GM21825 (cell line): ENCODE measurements around the gene CTNNBIP1.

Experiments
- ATAC-seq: cut with Tn5 transposase; IDR thresholded peaks from one replicate; pipeline ENCODE4 v1.9.1; 2021; ENCODE audit warnings: mild to moderate bottlenecking, moderate library complexity; ENCODE audit not compliant: unreplicated experiment

Gene CTNNBIP1

DNA sequence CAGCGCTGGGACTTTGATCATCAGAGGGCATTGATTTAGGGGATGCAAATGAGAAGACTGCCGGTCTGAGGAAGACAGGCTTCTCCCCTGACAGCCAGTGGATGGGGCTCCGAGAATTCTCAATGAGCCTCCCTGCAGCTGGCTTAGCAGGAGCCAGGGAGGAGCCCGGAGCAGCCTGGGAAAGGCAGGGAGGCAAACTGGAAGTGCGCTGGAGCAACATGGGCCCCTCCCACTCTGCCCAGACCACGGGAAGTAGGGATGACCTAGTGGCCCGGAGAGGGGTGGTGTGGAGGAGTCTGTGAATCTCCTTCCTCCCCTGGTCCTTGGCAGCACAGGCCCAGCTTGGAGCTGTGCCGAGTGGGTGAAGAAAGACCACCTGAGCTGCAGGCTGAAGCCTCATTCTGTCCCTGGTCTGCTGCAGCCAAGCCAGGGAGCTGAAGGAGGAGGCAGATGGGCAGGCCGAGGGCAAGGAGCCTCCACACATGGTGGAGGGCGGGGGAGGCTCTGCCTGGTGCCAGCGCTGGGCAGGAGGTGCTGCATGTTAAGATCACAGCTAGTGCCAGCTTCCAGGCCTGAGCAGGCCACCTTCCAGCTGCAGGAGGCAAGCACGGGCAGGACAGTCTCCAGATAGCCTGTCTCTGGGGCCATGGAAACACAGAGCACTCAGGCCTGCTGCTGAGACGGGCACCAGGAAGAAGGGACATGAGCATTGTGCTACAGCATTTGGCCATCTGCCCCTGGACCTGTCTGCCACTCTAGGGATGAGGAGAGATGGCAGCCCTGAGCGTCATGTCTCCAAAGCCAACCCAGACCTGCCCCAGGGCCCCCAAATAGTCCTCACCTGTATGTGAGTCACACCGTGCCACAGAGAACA lies 74.1 kb downstream of the CTNNBIP1 start:
- ATAC-seq = no peak

DNA sequence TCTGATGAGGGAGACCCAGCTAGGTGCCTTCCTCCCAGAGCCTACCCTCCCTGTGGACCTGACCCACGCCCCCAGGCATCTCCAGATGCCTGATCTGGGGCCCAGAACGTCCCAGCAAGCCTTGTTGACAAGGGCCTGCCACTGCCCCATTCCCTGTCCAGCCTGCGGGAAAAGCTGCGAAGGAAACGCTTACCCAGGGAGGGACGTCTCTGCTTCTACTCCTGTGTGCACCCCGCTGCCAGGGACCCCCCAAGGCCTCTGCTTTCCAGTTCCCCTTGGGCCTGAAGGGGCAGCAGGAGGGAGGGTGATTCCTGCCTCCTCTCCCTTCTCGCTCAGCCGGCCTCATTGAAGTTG lies 74.7 kb downstream of the CTNNBIP1 start:
- ATAC-seq = no peak

DNA sequence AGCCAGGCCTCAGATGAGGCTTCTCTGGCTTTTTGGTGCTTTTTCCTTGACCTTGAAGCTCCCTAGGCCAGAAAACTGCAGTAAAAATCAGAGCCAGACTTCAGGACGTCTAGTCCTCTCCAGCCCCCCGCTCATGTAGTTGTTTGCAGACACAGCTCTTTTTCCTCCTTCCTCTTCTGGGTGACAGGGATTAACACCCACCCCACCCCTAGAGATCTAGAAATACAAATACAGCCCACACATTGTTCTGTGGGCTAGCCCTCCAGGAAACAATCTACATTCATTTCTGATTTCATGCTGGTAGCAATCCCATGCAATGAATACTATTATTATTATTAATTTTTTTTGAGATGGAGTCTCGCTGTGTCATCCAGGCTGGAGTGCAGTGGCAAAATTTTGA lies 76.4 kb downstream of the CTNNBIP1 start:
- ATAC-seq = no peak

DNA sequence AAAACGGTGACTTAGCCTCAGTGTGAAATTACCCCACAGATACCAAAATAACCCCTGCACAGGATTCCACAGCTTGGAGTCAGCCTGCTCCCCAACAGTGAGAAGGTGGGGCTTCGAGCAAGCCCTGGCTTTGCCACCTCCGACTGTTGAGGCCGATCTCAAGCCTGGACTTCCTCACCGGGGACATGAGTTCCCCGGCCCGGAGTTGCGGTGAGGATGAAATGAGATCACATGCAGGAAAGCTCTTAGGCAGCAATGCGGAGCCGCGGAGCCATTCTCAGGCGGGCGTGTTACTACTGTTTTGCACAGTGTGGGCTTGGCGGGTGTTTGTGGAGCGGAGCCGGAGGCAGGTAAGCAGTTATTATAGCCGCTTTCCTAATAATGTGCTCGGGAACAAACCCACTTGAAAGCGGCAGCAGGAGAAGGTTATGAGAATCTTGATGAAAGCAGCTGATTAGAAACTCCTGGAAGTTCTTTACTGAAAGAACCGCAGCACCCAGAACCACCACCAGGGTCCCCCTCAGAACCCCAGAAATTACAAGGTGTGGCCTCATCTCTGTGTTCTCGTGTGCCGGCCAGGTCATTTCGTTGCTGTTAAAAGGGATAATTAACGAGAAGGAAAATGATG lies 82.4 kb downstream of the CTNNBIP1 start:
- ATAC-seq = no peak

DNA sequence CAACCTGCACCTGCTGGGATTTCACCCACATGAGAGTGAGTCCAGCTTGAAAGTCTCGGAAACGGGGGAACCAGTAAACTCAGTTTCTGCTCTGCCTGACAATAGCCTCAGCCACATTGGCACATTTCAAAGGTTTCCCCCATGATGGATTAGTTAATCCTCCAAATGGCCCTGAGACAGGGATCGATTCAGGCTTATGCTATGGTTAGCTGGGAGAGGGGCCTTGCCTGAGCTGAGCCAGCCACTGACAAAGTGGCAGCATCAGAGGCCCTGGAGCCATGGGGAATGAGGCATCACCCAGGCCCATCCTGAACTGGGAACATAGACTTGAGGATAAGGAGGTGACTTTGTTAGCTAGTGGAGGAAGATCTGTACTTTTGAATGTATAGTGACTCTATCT lies 83.5 kb downstream of the CTNNBIP1 start:
- ATAC-seq = no peak

DNA sequence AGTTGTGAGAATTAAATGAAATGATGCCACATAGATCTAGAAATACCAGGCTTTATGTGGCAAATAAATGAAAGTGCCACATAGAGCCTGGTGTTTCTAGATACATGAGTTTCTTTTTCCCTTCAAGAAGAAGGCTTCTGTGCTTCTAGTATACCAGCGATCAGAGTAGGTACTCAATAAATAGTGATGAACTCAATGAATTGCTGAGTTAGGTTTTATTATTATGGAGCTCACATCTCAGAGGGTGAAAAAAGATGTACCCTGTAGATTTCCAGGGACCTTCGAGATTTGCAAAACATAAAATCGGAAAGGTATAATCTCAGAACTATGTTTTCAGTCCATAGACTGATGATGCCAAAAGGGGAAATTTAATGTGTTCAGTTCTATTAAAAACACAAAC lies 84.0 kb downstream of the CTNNBIP1 start:
- ATAC-seq = no peak

DNA sequence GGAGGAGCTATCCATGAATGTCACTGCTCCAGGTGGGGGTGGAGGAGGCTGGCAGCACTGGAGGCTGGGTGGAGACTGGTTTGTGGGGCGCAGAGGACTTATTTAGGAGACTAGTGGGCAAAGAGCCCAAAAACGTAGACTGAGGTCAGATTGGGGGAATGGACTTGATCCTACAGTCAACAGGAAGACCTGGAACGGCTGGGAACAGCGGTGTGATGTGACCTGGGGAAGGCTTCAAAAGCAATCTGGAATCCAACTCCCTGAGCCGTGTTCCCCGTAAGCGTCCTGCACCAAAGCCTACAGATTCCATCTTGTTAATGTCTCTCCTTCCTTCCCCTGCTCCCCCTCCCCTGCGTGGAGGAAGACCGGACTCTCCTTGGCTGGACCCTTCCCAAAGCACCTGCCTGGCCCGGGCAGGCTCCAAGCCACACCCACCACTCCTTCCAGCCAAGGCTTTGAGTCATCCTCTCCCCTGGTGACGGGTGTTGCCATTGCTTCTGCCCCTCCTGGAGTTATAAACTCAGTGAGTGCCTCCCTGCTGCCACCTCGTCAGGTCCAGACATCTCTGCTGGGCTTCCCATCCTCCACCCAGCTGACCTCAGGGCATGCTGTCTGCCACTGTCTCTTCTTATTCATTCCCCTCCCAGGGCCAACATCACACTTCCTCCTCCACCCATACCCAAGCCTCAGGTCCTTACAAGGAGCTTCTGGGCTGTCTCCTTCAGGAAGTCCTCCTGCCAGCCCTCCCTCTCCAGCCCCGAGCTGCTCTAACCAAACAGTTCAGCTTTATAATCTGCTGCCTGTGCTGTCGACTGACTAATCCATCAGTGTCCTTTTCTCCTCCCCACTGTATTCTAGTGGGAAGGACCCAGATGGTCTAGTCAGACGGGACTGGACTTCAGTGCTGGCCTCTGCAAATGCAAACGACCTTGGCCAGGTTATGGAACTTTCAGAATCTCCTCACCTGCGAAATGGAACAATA lies 84.7 kb downstream of the CTNNBIP1 start:
- ATAC-seq = no peak

DNA sequence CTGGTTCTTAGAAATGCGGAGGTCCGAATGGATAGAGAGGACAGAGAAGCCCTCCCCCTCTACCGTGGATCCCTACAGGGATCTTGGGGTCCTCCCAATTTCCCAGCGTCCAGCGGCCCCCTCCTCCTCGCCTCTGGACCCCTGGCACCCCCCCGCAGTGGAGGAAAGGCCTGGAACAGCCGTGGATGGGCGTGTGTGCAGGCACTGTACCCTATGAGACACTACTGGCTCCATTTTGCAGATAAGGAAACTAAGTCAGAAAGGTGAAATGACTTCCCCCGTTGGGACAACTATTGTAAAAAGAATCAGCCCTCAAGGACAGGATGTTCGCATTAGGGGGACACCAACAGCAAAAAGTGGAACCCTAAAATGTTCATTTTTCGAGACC lies 85.4 kb downstream of the CTNNBIP1 start:
- no peak for ATAC-seq

DNA sequence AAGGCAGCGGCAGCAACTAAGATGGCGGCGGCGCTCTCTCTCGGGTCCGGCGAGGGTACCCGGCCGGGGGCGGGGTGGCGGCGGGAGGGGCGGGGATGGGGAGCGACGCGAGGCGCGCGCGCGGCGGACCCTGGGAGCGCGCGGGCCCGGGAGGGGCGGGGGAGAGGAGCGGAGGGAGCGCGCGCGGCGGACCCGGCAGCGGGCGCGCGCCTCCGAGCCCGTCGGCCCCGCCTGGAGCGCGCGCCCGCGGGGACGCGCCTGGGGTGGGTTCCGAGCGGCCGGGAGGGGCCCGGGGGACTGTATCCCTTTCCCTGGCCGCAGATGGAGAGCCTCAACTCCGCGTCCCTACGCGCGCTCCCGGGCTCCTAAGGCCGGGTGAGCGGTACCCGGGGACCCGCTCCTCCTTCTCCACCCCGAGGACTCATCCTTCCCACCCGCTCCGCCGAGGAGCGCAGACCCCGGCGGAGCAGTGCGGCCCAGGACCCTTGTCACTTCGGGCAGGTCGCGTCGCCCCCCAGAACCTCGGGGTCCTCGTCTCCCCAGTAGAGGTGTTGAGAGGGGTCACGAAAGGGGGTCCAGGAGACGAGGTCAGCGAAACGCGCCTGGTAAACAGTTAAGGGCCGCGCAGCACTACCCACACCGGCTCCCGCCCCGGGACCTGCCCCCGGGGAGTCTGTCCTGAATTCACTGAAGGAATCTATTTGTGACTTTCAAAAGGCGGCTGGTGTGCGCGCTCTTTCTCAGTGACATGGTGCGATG lies 85.9 kb downstream of the CTNNBIP1 start, which contains the start of gene CLSTN1:
Gene CLSTN1, minus strand, starts transcription at position 23 of the 759 bp plus-strand sequence. CDS start 232 bp downstream, outside the sequence.
- ATAC-seq = peak; percentile 52

DNA sequence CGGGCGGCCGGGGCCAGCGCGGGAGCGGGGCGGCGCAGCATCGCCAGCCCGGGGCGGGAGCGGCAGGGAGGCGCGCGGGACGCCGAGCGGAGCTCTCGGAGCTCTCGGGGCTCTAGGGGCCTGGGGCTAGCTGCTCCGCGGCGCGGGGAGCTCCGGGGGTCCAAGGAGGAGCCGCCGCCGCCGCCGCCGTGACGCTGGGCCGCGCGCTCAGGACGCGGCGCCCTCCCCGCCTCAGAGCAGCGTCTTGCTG lies 86.5 kb downstream of the CTNNBIP1 start:
- ATAC-seq = peak; percentile 8

DNA sequence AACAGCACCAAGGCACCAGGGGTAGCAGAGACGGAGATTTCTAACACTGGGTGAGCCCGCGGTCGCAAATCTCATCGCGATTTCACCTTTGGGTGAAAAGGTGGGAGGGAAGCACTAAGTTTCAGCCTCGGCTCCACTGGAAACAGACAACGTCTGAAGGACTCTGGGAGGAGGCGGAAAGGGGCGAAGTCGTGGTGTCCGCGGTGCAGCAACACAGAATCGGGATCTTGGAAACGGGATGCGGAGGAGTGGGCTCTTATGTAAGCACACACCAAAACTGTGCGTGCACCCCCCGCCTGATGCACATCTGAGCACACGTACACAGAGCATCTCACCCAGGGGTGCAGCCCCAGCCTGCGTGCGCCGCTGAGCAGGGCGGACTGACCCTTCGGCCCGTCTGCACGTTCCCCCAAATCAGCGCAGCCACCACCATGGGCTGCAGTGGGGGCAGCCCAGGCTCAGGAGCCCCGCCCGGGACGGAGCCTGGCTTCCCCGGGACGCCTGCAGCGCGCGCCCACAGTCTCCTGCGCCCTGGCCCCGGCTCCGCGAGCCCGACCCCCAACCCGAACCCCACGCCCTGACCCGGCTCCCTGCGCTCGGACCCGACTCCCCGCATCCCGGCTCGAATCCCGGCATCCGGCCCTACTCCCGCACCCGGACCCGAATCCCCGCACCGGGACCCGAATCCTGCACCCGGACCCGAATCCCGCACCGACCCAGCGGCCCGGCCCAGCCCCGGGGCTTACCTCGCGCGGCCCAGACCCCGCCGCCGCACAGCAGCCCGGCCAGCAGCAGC lies 87.0 kb downstream of the CTNNBIP1 start:
- ATAC-seq = no peak

DNA sequence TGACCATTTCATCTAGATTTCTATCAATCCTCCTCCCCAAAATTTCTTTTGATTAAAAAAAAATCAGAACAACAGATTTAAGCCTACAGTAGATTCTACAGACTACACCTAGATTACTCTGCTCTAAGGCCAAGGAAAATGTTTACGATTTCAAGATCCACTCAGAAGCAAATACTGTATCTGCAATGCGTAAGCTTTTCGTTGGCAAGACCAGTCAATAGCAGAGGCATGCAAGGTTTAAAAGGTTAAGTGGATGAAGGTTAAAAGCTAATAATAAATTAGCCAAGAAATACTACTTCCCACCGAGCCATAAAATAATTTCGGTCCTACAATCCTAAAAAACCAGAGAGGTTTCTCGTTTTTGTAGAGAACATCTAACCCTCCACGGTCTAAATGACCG lies 87.6 kb downstream of the CTNNBIP1 start:
- ATAC-seq = no peak

DNA sequence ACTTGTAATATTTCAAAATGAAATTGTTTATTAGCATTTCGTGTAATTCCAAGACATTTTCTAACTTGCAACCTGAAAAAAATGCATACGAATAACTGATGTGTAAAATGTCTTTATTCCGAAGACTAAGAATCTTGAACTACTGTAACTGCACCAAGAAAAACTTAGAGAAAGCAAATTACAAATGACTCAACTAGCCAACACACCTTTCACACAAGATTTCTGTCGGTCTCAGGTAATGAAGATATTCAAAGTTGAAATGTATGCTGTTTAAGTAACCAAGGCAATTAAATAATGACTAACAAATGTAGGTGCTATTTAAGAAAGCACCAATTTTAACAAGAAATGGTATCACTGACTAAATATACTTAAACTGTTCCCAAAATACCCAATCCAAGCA lies 88.4 kb downstream of the CTNNBIP1 start:
- no peak for ATAC-seq

DNA sequence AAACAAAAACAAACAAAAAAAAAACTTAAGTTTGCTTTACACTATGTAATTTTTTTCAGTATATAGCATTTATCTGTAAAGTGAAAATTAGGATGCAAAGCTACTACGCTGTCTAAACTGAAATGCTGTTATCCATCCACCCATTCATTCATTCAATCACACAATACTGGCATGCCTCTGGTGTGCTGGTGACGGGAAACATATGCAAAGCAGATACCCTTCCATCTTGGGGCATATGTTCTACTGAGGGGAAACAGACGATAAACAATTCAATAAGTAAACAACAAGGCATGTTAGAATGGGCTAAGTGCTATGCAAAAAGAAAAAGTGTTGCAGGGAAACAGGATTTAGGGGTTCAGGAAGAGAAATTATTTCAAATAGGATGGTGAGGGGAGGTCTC lies 89.5 kb downstream of the CTNNBIP1 start:
- no peak for ATAC-seq

DNA sequence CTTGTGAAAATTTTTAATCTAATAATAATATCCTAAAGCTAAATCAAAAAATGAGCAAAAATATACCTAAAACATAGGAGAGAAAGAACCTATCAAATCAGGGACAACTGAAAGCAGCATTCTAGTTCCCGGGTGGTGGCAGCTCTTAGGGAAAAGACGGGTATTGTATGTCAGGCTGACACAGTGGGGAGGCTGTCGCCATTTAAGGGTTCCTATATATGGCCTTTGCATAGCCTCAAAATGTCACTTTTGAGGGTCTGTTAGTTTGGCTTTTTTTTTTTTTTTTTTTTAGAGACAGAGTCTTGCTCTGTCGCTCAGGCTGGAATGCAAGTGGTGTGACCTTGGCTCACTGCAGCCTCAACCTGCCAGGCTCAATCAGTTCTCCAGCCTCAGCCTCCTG lies 92.3 kb downstream of the CTNNBIP1 start:
- ATAC-seq = no peak

DNA sequence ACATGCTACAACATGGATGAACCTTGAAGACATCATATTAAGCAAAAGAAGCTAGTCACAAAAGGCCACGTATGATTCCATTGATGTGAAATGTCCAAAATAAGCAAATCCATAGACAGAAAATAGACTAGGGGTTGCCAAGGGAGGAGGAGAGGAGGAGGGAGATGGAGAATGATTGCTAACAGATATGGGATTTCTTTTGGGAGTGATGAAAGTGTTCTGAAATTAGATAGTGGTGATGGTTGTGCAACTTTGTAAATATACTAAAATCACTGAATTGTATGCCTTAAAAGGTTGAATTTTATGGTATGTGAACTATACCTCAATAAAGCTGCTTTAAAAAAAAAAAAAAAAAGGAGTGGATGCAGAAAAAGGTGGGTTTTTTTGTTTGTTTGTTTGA lies 93.9 kb downstream of the CTNNBIP1 start:
- no peak for ATAC-seq

DNA sequence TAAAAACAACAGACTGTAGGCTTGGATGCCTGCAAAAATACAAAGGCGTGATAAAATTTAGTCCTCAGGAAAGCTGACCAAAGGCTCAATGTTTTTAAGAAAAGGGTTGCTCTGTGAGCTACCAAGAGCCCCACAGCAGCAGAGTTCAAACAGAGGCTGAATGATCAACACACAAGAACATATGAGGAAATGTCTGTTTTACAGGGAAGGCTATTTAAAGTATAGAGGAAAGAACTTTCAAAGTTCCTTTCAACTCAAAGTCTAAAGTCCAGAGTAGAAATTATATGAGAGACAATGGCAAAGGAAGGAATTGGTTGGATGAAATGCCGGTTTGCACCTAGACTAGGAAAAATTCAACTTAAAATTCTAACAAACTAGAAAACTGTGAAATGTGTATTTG lies 94.9 kb downstream of the CTNNBIP1 start:
- ATAC-seq = no peak

DNA sequence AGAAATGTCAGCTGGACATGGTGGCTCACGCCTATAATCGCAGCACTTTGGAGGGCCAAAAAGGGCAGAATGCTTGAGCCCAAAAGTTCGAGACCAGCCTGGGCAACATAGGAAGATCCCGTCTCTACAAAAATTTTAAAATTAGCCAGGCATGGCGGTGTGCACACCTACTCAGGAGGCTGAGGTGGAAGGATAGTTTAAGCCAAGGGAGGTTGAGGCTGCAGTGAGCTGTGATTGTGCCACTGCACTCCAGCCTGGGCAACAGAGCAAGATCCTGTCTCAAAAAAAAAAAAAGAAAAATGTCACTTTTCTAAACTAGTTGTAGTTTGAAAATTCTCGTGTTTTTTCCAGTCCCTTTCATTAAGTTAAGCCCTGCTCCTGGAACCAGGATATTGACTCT lies 95.5 kb downstream of the CTNNBIP1 start:
- no peak for ATAC-seq

DNA sequence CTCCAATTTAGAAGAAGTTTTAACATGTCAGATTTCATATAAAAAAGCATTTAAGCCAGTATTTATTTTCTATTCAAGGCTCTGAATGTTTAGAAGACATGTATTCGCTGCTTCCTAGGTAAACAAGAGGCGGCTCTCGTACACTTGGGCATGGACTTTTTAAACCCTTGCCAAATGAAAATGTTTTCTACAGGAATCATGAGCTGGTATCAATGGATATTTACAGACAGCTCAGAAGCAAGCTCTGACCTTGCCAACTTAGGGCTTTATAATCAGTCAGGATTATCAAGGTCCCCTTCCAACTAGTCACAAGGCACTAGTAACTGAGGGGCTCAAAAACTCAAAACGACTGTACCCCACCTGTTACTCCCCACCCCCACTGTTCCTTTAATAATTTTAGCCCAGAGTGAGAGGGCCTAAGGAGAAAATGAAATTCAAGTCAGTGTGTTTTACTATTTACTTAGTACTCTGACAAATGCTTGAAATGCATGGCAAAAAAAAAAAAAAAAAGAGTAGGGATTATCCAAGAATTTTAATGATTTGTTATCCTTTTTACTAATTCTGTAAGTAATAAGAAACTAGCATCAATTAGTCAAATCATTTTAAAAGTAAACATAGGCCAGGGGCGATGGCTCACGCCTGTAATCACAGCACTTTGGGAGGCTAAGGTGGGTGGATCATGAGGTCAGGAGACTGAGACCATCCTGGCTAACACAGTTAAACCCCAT lies 98.7 kb downstream of the CTNNBIP1 start:
- no peak for ATAC-seq
